Activated T-cell treated with anti-CD3 and anti-CD28 coated beads, Interleukin-2, amount 50 U/mL, for 72 hours (primary cell): ENCODE results near the gene PTGDR2. TPM values are rescaled to one million over a fixed set of nuclear protein-coding genes. Genes with fewer than 3 reads are reported as not detected.
A peak's percentile ranks its signal among the peaks of the same experiment; 100 is the strongest.

ENCODE experiments used
- ATAC-seq, 2 donors: fragments of 150-1000 bp; cut with Tn5 transposase; replicated peaks in 1 of 2; 2 replicates each; pipeline ENCODE4 v1.10.0; 2021; ENCODE audit warnings: moderate library complexity in 2 of 2, mild to moderate bottlenecking in 1 of 2
- DNase-seq, 2 donors: peaks; one replicate each; pipeline ENCODE4 v3.0.0; 2021 to 2022; ENCODE audit warnings: mixed read lengths in 1 of 2
- H3K27ac Mint-ChIP-seq: one replicate; pipeline ENCODE4 v1.8.0; 2022; ENCODE audit warnings: mild to moderate bottlenecking, moderate library complexity, mixed read lengths
- H3K27me3 Mint-ChIP-seq: one replicate; pipeline ENCODE4 v1.8.0; 2022; ENCODE audit warnings: low read depth, mixed read lengths
- H3K36me3 Mint-ChIP-seq, 2 donors: one replicate each; pipeline ENCODE4 v1.8.0; 2022; ENCODE audit warnings: mixed read lengths in 2 of 2, mild to moderate bottlenecking in 1 of 2; ENCODE audit not compliant: insufficient read depth in 2 of 2
- H3K4me1 Mint-ChIP-seq: one replicate; pipeline ENCODE4 v1.8.0; 2022; ENCODE audit warnings: low read depth, mixed read lengths
- H3K4me3 Mint-ChIP-seq, 2 donors: one replicate each; pipeline ENCODE4 v1.8.0; 2022; ENCODE audit warnings: mild to moderate bottlenecking in 2 of 2, mixed read lengths in 2 of 2, moderate library complexity in 2 of 2
- H3K9me3 Mint-ChIP-seq, 2 donors: one replicate each; pipeline ENCODE4 v1.8.0; 2022; ENCODE audit warnings: mixed read lengths in 2 of 2
- total RNA-seq, 2 donors: library from RNA; stranded (reverse); gene quantifications; one replicate each; pipeline ENCODE4 v1.2.3, GENCODE V29; 2022

The PTGDR2 gene
- total RNA-seq, 2 donors from 2014 or later = 0.16 to 0.17 TPM

DNA sequence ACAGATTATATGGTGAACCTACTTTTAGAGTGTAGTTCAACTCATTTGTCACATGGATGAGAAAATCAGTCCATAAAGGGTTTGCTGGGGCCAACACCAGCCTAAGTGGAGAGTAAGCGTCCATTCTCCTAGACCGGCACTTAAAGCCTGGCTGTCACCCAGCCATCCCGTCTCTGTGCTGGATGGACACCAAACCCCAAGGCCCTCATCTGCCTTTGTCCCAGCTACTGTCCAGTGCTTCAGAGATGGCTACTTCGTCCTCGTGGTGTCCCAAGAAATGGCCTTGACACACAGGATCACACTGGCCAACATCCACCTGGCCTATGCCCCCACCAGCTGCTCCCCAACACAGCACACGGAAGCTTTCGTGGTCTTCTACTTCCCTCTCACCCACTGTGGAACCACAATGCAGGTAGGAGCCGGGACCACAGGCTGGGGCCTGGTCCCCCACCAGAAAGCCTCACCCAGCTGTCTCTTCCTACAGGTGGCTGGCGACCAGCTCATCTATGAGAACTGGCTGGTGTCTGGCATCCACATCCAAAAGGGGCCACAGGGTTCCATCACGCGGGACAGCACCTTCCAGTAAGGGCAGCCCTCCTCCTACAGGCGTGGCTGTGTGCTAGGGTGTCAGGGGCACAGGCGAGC lies 15.1 kb upstream of the PTGDR2 start:
- H3K36me3 Mint-ChIP-seq = no peaks in the 10 kb centered on the region
- H3K4me1 Mint-ChIP-seq = peaks cover 28% of the 10 kb centered on the region
- peak overlapping the region; percentile 51 for H3K27ac Mint-ChIP-seq
- no peak overlapping the region for H3K4me3 Mint-ChIP-seq
- ATAC-seq (peak; percentile 12 to 14), DNase-seq (no peak)
- H3K9me3 Mint-ChIP-seq = no peaks in the 10 kb centered on the region
- H3K27me3 Mint-ChIP-seq = no peaks in the 10 kb centered on the region

DNA sequence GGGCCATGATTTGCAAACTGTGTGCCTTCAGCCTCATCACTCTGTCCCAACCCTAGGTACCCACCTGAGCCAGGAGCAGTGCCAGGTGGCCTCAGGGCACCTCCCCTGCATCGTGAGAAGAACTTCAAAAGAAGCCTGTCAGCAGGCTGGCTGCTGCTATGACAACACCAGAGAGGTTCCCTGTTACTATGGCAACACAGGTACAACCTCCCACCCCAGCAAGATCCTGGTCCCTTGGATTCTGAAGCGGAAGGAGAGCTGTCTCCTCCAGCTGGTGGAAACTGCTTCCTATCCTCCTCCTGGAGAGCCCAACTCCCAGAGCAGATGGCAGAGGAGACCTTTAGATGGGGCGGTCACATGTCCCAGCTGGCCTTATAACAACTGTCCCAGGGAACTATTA lies 14.5 kb upstream of the PTGDR2 start:
- H3K4me1 Mint-ChIP-seq = peaks cover 28% of the 10 kb centered on the region
- no peaks in the 10 kb centered on the region for H3K27me3 Mint-ChIP-seq
- H3K36me3 Mint-ChIP-seq = no peaks in the 10 kb centered on the region
- H3K27ac Mint-ChIP-seq = no peak overlapping the region
- no peaks in the 10 kb centered on the region for H3K9me3 Mint-ChIP-seq
- DNase-seq = no peak
- no peak for ATAC-seq
- H3K4me3 Mint-ChIP-seq = no peak overlapping the region

DNA sequence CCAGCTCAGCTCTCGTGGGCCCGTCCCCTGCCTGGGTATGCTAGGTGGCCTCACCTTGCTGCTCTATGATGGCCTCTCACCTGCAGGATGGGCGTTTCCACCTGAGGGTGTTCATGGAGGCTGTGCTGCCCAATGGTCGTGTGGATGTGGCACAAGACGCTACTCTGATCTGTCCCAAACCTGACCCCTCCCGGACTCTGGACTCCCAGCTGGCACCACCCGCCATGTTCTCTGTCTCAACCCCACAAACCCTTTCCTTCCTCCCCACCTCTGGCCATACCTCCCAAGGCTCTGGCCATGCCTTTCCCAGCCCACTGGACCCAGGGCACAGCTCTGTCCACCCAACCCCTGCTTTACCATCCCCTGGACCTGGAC lies 13.7 kb upstream of the PTGDR2 start:
- Mint-ChIP-seq H3K4me3 (no peak overlapping the region), H3K36me3 (no peaks in the 10 kb centered on the region), H3K9me3 (no peaks in the 10 kb centered on the region), H3K27me3 (no peaks in the 10 kb centered on the region), H3K27ac (no peak overlapping the region), H3K4me1 (peaks cover 27% of the 10 kb centered on the region)
- no peak for DNase-seq
- no peak for ATAC-seq

DNA sequence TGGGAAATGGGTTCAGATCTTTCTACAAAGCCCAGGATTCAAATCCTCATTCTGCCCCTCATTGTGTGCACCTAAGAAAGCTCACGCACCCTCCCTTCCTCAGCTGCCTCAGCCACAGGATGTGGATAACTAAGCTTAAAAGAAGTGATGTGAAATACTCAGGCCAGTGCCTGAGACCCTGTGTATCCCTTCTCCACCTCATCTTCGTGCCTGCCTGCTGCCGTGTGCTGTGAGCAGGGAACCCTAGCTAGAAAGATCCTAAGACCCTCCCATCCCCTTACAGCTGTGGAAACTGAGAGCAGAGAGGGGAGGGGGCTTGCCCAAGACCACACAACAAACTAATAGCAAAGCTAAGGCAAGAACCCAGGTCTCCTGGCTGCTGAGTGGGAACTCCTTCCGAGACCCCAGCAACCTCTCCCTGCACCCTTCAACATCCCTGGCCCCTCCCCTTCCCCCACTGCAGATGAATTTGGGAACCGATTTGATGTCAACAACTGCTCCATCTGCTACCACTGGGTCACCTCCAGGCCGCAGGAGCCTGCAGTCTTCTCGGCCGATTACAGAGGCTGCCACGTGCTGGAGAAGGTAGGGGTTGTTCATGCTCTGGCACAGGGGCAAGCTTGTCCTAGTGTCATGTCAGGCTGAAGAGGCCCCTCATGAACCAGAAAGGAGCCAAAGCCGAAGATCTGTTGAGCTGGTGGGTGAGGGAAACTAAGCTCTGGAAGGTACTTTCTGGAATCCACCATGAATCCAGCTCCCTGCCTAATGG lies 13.1 kb upstream of the PTGDR2 start:
- no peaks in the 10 kb centered on the region for H3K36me3 Mint-ChIP-seq
- DNase-seq (no peak), ATAC-seq (no peak)
- H3K4me3 Mint-ChIP-seq = no peak overlapping the region
- H3K27ac Mint-ChIP-seq = no peak overlapping the region
- no peaks in the 10 kb centered on the region for H3K27me3 Mint-ChIP-seq
- peaks cover 23% of the 10 kb centered on the region for H3K4me1 Mint-ChIP-seq
- H3K9me3 Mint-ChIP-seq = no peaks in the 10 kb centered on the region

DNA sequence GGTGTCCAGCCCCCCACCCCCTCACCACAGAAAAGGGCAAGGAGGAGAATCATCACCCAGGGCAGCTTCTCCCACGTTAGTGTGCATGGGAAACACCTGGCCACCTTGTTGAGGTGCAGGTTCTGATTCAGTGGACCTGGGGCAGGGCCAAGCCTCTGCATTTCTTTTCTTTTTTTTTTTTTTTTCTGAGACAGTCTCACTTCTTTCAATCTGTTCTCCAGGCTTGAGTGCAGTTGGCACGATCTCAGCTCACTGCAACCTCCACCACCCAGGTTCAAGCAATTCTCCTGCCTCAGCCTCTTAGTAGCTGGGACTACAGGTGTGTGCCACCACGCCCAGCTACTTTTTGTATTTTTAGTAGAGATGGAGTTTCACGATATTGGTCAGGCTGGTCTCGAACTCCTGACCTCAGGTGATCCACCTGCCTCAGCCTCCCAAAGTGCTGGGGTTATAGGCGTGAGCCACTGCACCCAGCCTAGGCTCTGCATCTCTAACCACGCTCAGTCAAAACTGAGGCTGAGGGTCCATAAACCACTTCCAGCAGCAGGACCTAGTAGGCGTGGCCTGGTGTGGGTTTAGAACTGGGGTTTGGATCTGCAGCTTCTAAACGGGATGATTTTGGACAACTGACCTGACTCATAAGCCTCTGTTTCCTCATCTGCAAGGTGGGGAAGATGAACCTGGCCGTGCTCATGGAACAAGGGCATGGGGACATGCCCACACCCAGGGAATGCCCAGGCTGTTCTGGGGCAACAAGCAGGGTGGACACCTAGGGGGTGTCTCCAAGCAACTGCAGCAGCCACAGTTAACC lies 12.3 kb upstream of the PTGDR2 start:
- no peaks in the 10 kb centered on the region for H3K27me3 Mint-ChIP-seq
- no peak overlapping the region for H3K4me3 Mint-ChIP-seq
- DNase-seq (no peak), ATAC-seq (no peak)
- H3K36me3 Mint-ChIP-seq = no peaks in the 10 kb centered on the region
- no peak overlapping the region for H3K27ac Mint-ChIP-seq
- peaks cover 17% of the 10 kb centered on the region for H3K4me1 Mint-ChIP-seq
- no peaks in the 10 kb centered on the region for H3K9me3 Mint-ChIP-seq

DNA sequence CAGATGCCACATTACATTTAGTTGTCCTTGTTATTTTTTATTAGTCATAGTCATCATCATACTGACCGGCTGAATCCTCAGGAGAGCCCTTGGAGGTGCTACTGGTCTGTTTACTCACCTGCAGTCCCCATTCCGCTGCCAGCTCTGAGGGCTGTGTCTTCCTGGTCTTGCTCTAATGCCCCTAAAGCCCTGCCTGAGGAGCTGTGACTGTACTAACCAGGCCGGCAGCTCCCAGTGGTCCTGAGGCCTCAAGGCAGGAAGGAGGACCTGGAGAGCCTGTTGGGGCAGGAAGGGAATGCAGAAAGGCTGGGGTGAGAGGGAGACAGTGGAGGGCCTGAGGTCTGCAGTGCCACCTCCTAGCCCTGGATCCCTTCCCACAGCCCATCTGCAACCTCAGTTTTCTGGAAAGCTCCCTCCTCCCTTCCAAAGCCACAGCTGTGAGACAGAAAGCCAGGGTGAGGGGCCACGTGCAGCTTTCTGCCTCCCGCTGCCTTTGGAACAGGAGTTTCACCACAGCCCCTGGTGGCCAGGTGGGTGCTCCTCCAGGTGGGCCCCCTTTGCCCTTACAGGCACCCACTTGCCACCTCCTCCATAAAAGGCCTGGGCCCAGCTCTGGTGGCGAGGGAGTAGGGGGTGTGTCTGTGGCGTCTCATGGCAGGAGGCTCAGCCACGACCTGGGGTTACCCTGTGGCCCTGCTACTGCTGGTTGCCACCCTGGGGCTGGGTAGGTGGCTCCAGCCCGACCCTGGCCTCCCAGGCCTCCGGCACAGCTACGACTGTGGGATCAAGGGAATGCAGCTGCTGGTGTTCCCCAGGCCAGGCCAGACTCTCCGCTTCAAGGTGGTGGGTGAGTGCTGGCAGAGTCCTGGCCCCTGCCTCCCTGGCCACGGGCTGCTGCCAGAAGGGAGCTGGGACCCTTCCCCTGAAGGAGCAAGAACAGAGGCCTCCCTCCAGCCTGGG lies 11.4 kb upstream of the PTGDR2 start, which contains the start of gene ZP1:
ZP1 (plus strand) TSS at position 632 of the 960 bp plus-strand sequence; CDS start at position 652, 20 bp downstream.
- no peak within 1 kb of the TSS for H3K4me3 Mint-ChIP-seq
- no peaks in the 10 kb centered on the region for H3K27me3 Mint-ChIP-seq
- peaks cover 14% of the 10 kb centered on the region for H3K4me1 Mint-ChIP-seq
- no peaks in the 10 kb centered on the region for H3K36me3 Mint-ChIP-seq
- DNase-seq (no peak), ATAC-seq (no peak)
- no peaks in the 10 kb centered on the region for H3K9me3 Mint-ChIP-seq
- no peak within 1 kb of the TSS for H3K27ac Mint-ChIP-seq

DNA sequence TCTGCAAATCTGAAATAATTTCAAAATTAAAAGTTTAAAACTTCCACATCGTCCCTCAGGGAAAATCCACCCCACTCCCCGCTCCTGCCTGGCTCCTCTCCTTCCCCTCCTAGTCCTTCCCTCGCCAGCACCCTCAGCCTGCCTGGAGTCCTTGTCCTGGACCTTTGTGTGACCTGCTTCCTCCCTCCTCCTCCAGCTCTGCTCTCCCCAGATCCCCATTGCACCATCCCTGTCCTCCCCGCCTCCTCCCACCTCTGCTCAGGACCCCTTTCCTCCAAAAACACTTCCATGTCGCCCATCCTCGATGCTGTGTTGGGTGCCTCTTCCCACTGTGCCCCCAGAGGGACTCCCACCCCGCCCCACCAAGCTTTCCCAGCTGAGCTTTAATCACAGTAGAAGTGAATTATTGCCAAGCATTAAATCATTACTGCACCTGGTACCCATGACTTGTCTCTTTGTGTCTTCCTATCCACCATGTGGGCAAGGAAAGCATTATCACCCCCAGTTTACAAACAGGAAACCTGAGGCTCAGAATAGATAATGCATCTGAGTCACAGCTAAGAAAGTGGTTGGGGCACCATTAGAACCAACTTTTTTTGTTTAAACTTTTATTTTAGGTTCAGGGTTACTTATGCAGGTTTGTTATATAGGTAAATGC lies 9.2 kb upstream of the PTGDR2 start:
- H3K4me1 Mint-ChIP-seq = no peaks in the 10 kb centered on the region
- H3K27me3 Mint-ChIP-seq = no peaks in the 10 kb centered on the region
- DNase-seq (no peak), ATAC-seq (no peak)
- H3K4me3 Mint-ChIP-seq = no peak overlapping the region
- H3K9me3 Mint-ChIP-seq = no peaks in the 10 kb centered on the region
- no peak overlapping the region for H3K27ac Mint-ChIP-seq
- no peaks in the 10 kb centered on the region for H3K36me3 Mint-ChIP-seq

DNA sequence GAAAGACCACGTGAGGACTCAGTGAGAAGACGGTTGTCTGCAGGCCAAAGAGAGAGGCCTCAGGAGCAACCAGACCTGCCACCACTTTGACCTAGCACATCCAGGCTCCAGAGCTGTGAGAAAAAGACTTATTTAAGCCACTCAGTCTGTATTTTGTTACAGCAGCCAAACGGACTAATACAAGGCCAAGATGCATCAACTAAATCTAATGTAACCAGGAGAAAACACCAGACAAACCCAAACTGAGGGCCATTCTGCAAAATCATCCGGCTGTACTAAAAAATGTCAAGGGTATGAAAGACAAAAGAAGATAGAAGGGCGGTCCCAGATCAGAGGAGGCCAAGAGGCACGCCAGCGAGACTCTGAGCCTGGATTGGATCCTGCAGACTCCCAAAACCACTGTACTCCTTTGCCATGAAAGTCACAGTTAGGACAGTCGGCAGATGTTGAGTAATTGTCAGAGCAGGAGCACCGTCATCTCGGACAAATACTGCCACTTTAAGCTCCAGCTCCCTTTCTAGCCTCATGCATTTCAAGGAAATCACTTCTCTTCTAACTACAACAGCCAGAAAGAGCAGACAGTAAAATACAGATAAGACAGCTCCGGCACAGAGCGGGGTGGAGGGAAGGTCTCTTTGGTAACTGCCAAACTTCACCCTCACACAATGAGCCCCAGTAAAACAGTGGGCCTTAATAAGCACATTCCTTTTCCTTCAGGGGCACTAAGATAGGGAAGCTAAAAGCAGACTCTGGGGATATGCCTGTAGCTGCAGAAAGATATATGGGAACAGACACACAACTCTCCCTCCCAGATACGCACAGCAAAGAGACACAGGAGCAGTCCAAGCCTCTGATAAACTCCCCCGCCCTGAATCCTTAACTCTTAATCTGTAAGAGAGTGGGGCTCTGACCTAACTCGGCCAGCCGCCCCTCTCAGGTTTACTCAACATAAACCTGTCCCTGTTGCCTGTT lies 8.1 kb upstream of the PTGDR2 start:
- Mint-ChIP-seq H3K27ac (no peak overlapping the region), H3K4me3 (no peak overlapping the region), H3K27me3 (no peaks in the 10 kb centered on the region), H3K36me3 (no peaks in the 10 kb centered on the region), H3K9me3 (no peaks in the 10 kb centered on the region), H3K4me1 (peaks cover 6% of the 10 kb centered on the region)
- no peak for ATAC-seq
- no peak for DNase-seq

DNA sequence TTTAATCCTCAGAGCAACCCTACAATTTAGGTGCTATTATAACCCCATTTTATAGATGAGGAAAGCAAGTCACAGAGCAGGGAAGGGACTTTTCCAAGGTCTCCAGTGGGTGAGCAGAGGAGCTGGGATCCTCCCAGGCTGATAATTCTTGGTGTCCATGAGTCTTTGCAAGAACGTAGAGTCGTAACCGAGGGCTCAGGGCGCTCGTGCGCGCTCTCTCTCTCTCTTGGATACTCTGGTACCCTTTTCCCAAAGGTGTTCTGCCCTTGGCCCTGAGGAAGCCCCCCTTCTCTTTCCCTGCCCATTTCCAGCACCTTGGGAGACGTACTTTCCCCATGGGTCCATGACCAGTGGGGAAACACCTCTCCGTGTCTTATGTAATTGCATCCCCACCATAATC lies 6.4 kb upstream of the PTGDR2 start:
- H3K27ac Mint-ChIP-seq = no peak overlapping the region

DNA sequence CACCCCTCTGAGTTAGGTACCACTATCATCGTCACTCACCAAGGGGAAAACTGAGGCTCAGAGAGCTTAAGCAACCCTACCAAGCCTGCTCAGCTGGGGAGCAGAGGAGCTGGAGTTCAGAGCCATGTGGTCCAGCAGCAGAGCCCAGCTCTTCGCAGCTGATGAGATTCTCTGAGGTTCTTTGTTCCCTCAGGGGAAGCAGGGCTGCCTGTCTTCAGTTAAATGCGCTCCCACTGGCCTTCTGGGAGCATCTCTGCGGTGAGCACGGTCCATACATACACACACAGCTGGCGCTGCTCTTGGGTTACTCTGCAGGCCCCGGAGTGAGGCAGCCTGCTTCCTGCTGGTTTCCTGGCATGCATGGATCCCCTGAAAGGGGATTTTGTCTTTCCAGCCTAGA lies 5.2 kb upstream of the PTGDR2 start:
- no peak for DNase-seq
- H3K27ac Mint-ChIP-seq = no peak overlapping the region
- H3K4me3 Mint-ChIP-seq = no peak overlapping the region
- H3K9me3 Mint-ChIP-seq = no peaks in the 10 kb centered on the region
- H3K4me1 Mint-ChIP-seq = peaks cover 19% of the 10 kb centered on the region
- ATAC-seq = no peak
- no peaks in the 10 kb centered on the region for H3K36me3 Mint-ChIP-seq
- no peaks in the 10 kb centered on the region for H3K27me3 Mint-ChIP-seq

More for the DNA sequence above, 6.4 kb upstream of the PTGDR2 start:
- no peak for ATAC-seq
- Mint-ChIP-seq H3K36me3 (no peaks in the 10 kb centered on the region), H3K4me1 (peaks cover 19% of the 10 kb centered on the region), H3K9me3 (no peaks in the 10 kb centered on the region), H3K4me3 (no peak overlapping the region), H3K27me3 (no peaks in the 10 kb centered on the region)
- DNase-seq = no peak

DNA sequence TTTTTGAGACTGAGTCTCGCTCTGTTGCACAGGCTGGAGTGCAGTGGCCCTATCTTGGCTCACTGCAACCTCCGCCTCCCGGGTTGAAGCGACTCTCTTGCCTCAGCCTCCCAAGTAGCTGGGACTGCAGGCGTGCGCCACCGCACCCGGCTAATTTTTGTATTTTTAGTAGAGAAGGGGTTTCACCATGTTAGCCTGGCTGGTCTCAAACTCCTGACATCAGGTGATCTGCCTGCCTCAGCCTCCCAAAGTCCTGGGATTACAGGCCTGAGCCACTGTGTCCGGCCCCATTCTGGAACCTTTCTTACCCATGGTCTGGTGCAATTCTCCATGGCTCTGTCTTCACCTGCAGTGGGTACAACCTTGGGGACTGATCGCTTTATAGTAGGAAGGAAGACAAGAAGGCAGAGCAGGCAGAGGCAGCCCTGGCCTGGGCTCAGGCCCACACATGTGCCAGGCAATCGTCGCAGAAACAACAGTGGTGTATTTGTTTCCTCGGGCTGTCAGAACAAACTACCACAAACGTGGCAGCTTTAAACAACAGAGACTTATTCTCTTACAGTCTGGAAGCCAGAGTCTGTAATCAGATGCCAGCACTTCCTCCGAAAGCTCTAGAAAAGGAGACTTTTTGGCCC lies 4.0 kb upstream of the PTGDR2 start:
- no peaks in the 10 kb centered on the region for H3K36me3 Mint-ChIP-seq
- no peak overlapping the region for H3K4me3 Mint-ChIP-seq
- peaks cover 19% of the 10 kb centered on the region for H3K4me1 Mint-ChIP-seq
- no peak for ATAC-seq
- no peaks in the 10 kb centered on the region for H3K9me3 Mint-ChIP-seq
- no peak for DNase-seq
- no peak overlapping the region for H3K27ac Mint-ChIP-seq
- no peaks in the 10 kb centered on the region for H3K27me3 Mint-ChIP-seq
